Psoas muscle (tissue), 8 donors: ENCODE data around the gene DHRS1. TPM values are rescaled to one million over a fixed set of nuclear protein-coding genes. Genes with fewer than 3 reads are reported as not detected.

Experiments
- ATAC-seq, 4 donors: fragments of 200-7000 bp; cut with Tn5 transposase; one replicate each; pipeline ENCODE4 v1.9.1; 2020; ENCODE audit warnings: moderate library complexity in 3 of 4, mild to moderate bottlenecking in 2 of 4
- DNase-seq, 2 donors: peaks; one replicate each; pipeline ENCODE4 v3.0.0-alpha.2; 2020
- H3K27ac ChIP-seq: fragments of 200-600 bp; one replicate; pipeline ENCODE4 v1.8.0; 2022
- H3K27me3 ChIP-seq, 3 donors: fragments of 200-600 bp in 1 of 3; one replicate each; pipeline versions ENCODE4 v1.6.1 to v1.8.0; 2013 to 2022; ENCODE audit warnings: low read length in 2 of 3, mild to moderate bottlenecking in 2 of 3, moderate library complexity in 1 of 3; ENCODE audit not compliant: insufficient read depth in 3 of 3
- H3K36me3 ChIP-seq, 2 donors: fragments of 200-600 bp in 1 of 2; one replicate each; pipeline versions ENCODE4 v1.6.1 to v1.8.0; 2013 to 2022; ENCODE audit warnings: low read depth in 1 of 2, mild to moderate bottlenecking in 1 of 2, moderate library complexity in 1 of 2; ENCODE audit not compliant: insufficient read depth in 1 of 2
- H3K4me1 ChIP-seq: fragments of 200-600 bp; one replicate; pipeline ENCODE4 v1.8.0; 2022
- H3K4me3 ChIP-seq: fragments of 200-600 bp; one replicate; pipeline ENCODE4 v1.8.0; 2022; ENCODE audit warnings: mild to moderate bottlenecking
- H3K9me3 ChIP-seq: fragments of 200-600 bp; one replicate; pipeline ENCODE4 v1.8.0; 2022
- WGBS, 3 donors: extraction: QIAGEN DNeasy Blood & Tissue Kit; methylation state at CpG; one replicate each; pipeline versions ENCODE4 v1.1.6 to v1.1.7; 2013; 5-methylcytosine and 5-hydroxymethylcytosine counted together
- intact Hi-C, 2 donors: fragments of 100-400 bp; cut with DNase I; formaldehyde crosslinking; loops; one replicate each; pipeline versions ENCODE4 v1.11.0 to v1.14.2; 2022
- polyA plus RNA-seq, 3 donors: library from polyadenylated mRNA; stranded (reverse); fragments of 200-250 nt; gene quantifications; one replicate each; pipeline ENCODE4 v1.2.3, GENCODE V29; 2013
- total RNA-seq, 4 donors: library from RNA; stranded (reverse); fragmentation: NEBNext Ultra II Directional in 2 of 4; extraction: Animal tissue kit (Norgen Biotek cat#: 25700) in 2 of 4; gene quantifications; one replicate each; pipeline versions ENCODE4 v1.2.1 to v1.2.4, GENCODE V29; 2021 to 2023
- TF ChIP-seq, protein P1 (sequence below): fragments of 200-600 bp; IDR thresholded peaks from one replicate; pipeline ENCODE4 v1.8.0; 2022; ENCODE audit warnings: antibody characterized with exemption
- donor health status: healthy with polysubstance abuse.
- donor health status: DM: no; HTN: no; CAD: no; lungs with moderate emphysema.
- donor health status: Bipolar disorder and iron deficiency.
- donor health status: healthy.
- donor health status: DM: yes; HTN: yes; CAD: no.
- donor health status: DM: no; HTN: no; CAD: no.
- donor health status: DM: no; HTN: no; CAD: no.
- donor health status: DM: yes; HTN: yes; CAD: no.

DHRS1 gene
- total and polyA plus RNA-seq, 7 donors = 1.5 to 6.4 (median 3.1) TPM

DNA sequence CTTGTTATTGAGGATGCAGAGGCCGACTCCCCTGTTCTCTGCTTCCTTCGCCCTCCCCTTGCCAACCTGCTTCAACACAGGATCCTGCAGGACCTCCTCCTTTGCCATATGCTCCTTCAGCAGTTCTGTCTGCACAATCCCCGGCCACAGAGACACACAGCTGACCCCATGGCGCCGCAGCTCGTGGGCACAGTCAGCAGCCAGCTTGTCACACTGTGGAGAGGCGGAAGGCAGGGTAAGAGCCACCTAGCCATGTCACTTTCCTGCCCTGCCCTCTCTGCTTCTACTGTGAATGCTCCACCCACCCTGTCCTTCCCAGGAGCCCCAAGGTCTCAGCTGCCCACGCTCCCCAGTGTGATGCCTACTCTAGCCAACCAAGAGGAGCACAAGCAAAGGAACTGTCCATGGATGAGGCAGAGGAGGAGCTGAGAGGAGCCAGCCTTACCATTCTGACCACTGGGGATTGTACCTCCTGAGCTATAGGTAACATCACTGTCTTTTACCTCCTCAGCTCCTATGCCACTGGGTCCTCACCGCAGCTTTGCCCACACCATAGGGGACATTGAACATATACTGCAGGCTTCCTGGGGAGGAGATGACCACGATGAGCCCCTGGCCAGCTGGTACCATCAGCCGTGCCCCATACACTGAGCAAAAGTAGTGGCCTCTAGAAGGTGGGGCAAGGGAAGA is 7.3 kb downstream of the DHRS1 start:
- intact Hi-C loops = no loop called here
- Histone ChIP-seq H3K27ac (no peak overlapping the region), H3K27me3 (no peaks in the 10 kb centered on the region), H3K36me3 (peaks cover 0 to 59% of the 10 kb centered on the region in 2 donors), H3K4me1 (peaks cover 6% of the 10 kb centered on the region), H3K4me3 (no peak overlapping the region), H3K9me3 (no peaks in the 10 kb centered on the region)
- WGBS, 3 donors = 91 to 95% (median 93%) methylated on average over 11 of the region's 11 CpGs
- TF ChIP-seq, protein P1, sequence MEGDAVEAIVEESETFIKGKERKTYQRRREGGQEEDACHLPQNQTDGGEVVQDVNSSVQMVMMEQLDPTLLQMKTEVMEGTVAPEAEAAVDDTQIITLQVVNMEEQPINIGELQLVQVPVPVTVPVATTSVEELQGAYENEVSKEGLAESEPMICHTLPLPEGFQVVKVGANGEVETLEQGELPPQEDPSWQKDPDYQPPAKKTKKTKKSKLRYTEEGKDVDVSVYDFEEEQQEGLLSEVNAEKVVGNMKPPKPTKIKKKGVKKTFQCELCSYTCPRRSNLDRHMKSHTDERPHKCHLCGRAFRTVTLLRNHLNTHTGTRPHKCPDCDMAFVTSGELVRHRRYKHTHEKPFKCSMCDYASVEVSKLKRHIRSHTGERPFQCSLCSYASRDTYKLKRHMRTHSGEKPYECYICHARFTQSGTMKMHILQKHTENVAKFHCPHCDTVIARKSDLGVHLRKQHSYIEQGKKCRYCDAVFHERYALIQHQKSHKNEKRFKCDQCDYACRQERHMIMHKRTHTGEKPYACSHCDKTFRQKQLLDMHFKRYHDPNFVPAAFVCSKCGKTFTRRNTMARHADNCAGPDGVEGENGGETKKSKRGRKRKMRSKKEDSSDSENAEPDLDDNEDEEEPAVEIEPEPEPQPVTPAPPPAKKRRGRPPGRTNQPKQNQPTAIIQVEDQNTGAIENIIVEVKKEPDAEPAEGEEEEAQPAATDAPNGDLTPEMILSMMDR = no peak
- no peak for ATAC-seq
- DNase-seq = no peak

DNA sequence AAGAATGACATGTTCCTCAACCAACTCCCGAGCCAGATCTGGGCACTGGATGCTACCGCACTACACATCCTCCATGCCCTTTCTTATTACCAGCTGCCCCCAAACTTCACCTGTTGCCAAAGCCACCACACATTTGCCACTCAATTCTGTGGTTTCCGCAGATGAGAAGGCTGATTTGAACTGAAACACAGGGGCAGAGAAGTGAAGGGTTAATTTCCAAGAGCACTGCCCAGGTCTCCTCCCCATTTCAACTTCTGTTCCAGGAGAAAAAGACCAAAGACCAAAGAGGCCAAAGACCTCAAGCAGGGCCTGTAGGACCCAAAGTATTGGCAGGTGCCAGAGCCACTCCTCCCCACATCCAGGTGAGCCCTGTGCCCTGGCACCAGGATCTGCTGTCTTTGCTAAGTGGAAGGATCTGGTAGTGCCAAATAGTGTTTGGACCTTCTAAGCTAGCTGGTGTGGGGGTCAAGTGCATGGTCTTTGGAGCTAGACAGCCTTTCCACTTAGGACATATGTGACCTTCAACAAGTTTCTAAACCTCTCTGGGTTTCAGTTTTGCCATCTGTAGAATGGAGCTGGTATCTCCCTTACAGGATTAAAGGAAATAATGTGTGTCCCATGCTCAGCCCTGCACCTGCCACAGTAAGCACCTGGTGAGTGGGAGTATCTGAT is 8.0 kb downstream of the DHRS1 start:
- Histone ChIP-seq H3K4me3 (no peak overlapping the region), H3K9me3 (no peaks in the 10 kb centered on the region), H3K4me1 (peaks cover under 1% of the 10 kb centered on the region), H3K36me3 (peaks cover 0 to 59% of the 10 kb centered on the region in 2 donors), H3K27me3 (no peaks in the 10 kb centered on the region), H3K27ac (no peak overlapping the region)
- no peak for ATAC-seq
- 84 to 100% (median 87%) methylated on average over 3 of the region's 3 CpGs for WGBS, 3 donors
- no peak for DNase-seq
- intact Hi-C loops = no loop called here
- TF ChIP-seq, protein P1 = no peak

DNA sequence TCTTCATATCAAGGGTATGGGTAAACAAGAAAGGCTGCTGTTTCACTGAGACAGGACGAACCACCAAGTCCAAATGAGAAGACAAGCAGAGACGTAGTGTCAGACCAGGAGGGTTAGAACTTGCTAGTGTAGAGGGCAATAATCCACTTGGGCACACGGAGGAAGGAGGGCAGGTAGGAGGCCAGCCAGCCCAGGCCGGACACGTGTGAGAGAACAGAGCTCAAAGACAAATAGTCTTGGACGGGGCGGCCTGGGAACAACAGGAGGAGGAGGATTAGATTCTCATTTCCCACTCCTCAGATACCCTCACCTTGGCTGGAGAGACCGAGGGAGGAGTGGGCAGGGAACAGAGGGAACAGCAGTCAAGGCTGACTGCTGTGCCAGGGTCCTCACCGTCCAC is 8.8 kb downstream of the DHRS1 start:
- Histone ChIP-seq H3K4me3 (no peak overlapping the region), H3K36me3 (peaks cover 0 to 52% of the 10 kb centered on the region in 2 donors), H3K4me1 (no peaks in the 10 kb centered on the region), H3K9me3 (no peaks in the 10 kb centered on the region), H3K27ac (no peak overlapping the region), H3K27me3 (no peaks in the 10 kb centered on the region)
- DNase-seq (no peak), ATAC-seq (no peak)
- WGBS, 3 donors = 85 to 90% (median 89%) methylated on average over 9 of the region's 9 CpGs
- TF ChIP-seq, protein P1 = no peak
- intact Hi-C loops = no loop called here

DNA sequence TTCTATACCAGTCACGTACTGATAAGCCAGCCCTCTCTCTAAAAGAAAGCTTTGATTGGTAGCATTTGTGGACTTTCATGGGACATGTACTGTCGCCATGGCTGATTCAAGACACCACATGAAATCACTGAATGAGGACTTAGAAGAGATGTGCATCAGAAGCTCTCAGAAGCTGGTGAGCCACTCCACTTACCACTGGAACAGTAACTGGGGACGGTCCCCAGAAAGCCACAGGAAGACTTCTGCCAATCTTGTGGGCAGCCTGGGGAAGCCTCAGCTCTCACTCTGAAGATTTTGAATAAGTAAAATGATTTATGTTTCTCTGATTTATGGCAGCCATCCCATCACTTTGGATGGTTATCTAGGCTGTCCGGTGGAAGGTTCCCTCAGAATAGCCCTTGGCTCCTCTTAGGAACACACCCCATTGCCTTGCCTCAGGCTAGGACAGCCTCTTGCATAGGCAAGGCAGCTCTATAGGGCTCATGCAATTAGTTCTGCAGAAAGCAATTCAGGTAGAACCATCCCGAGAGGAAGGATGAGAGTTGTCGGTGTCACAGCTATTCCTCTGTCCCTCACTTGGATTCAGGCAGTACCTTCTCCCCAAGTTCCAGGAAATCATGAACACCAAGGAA is 9.8 kb downstream of the DHRS1 start:
- intact Hi-C loops = no loop called here
- DNase-seq = no peak

More for the DNA sequence above, 9.8 kb downstream of the DHRS1 start:
- H3K4me3 ChIP-seq = no peak overlapping the region
- H3K9me3 ChIP-seq = no peaks in the 10 kb centered on the region
- no peak overlapping the region for H3K27ac ChIP-seq
- ATAC-seq = no peak
- H3K36me3 ChIP-seq = peaks cover 0 to 42% of the 10 kb centered on the region in 2 donors
- 75 to 81% (median 80%) methylated on average over 6 of the region's 6 CpGs for WGBS, 3 donors
- no peaks in the 10 kb centered on the region for H3K4me1 ChIP-seq
- TF ChIP-seq, protein P1 = no peak
- no peaks in the 10 kb centered on the region for H3K27me3 ChIP-seq
